Kidney glomerular epithelial cell (primary cell): ENCODE data around the gene ZNF695.
"Not testable (repeated sequence)": the region's sequence is repeated elsewhere in the genome, so short reads cannot be mapped to it uniquely, and the experiment has no call there.

ENCODE experiments used
- DNase-seq: peaks from one replicate; lab custom pipeline; 2025; lab: John Stamatoyannopoulos, UW

Gene ZNF695

GRCh38 chr1:247007511-247008405, at the start of gene ZNF695:
ZNF695 (minus strand) TSS chr1:247008057; CDS start chr1:247007908, 149 bp downstream.
- DNase-seq, result peak; percentile 86

GRCh38 chr1:247056071-247056470, 48.2 kb upstream of the ZNF695 start:
- DNase-seq, result no peak

- DNase-seq, result no peak
Observed at GRCh38 chr1:247054992-247055415, 47.1 kb upstream of the ZNF695 start.

DNA sequence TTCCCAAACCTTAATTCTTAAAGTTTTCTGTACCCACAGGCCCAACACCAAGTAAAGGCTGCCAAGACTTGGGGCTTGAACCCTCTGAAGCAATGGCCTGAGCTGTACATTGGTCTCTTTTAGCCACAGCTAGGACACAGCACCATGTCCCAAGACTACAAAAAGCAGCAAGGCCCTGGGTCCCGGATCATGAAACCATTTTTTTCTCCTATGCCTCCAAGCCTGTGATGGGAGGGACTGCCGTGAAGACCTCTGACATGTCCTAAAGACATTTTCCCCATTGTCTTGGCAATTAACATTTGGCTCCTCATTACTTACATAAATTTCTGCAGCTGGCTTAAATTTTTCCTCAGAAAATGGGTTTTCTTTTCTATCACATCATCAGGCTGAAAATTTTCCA, 39.8 kb upstream of the ZNF695 start:
- no peak for DNase-seq

- DNase-seq, result no peak
Observed at GRCh38 chr1:247047260-247047659, 39.4 kb upstream of the ZNF695 start.

DNA sequence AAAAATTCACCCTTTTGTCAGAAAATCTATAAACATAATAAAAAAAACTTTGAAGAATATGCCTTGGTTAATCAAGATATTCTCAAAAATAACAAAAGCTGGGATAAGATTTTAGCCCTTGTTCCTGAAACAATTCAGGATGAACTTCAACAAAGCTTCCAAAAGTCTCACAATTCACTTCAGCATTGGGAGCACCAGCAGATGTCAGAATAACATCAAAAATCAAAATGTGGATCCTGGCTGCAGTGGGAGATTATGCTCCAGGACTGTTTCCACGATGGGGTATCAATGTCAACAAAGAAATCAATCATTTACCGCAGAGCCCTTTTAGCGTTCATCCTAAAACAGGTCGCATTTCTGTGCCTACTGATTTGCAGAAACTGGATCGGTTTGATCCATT, 35.5 kb upstream of the ZNF695 start:
- DNase-seq, result no peak

DNA sequence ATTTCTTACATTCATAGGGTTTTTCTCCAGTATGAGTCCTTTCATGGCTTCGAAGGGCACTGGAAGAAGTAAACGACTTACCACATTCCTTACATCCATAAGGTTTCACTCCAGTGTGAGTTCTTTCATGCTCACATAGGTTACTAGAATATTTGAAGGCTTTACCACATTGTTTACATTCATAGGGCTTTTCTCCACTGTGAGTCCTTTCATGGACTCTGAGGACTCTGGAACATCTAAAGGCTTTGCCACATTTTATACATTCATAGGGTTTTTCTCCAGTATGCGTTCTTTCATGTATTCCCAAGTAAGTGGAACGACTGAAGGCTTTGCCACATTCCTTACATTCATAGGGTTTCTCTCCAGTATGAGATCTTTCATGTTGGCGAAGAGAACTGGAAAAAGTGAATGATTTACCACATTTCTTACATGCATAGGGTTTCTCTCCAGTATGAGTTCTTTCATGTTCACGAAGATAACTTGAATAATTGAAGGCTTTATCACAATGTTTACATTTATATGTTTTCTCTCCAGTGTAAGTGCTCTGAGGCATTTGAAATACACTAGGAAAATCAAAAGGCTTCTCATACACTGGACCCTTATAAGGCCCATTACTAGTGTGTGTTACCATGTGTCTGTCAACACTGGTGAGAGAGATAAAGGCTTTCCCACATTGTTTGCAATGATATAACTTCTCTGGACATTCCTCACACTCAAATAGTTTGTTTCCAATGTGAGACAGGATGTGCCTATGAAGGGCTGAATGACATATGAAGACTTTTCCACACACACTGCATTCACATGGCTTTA, 29.9 kb upstream of the ZNF695 start:
- DNase-seq, result no peak

- DNase-seq, result not testable (repeated sequence)
Observed at GRCh38 chr1:247032306-247032705, 24.4 kb upstream of the ZNF695 start.

DNA sequence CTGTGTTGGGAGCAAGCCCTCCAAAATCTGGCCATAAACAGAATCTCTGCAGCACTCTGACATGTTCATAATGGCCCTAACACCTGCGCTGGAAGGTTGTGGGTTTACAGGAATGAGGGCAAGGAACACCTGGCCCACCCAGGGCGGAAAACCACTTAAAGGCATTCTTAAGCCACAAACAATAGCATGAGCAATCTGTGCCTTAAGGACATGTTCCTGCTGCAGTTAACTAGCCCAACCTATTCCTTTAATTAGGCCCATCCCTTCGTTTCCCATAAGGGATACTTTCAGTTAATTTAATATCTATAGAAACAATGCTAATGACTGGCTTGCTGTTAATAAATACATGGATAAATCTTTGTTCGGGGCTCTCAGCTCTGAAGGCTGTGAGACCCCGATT, 16.8 kb upstream of the ZNF695 start:
- DNase-seq, result not testable (repeated sequence)

- no peak for DNase-seq
Observed at GRCh38 chr1:247013391-247013790, 5.5 kb upstream of the ZNF695 start.

DNA sequence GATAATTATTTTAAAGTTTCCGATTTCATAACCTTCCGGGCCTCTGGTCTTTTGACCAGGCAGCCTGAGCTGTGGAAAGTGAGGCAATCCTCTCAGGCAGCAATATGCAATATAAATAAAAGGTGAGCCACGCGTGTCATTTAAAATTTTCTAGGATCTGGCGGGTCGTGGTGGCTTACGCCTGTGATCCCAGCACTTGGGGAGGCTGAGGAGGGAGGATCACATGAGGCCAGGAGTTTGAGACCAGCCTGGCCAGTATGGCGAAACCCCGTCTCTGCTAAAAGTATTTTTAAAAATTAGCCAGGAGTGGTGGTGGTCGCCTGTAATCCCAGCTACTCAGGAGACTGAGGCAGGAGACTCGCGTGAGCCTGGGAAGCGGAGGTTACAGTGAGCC, 546 bp upstream of the ZNF695 start:
- no peak for DNase-seq

DNA sequence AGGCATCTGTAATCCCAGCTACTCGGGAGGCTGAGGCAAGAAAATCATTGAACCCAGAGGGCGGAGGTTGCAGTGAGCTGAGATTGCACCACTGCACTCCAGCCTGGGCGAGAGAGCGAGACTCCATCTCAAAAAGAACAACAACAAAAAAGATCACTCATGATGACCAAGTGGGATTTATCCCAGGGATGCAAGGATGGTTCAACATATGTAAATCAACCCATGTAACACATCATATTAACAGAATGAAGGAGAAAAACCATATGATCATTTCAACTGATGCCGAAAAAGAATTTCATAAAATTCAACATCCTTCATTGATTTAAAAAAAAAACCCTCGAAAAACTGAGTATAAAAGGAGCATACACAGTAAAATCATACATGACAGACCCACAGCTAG, 3.8 kb downstream of the ZNF695 start:
- not testable (repeated sequence) for DNase-seq

- DNase-seq, result no peak
Observed at GRCh38 chr1:246989901-246990300, 18.0 kb downstream of the ZNF695 start.

DNA sequence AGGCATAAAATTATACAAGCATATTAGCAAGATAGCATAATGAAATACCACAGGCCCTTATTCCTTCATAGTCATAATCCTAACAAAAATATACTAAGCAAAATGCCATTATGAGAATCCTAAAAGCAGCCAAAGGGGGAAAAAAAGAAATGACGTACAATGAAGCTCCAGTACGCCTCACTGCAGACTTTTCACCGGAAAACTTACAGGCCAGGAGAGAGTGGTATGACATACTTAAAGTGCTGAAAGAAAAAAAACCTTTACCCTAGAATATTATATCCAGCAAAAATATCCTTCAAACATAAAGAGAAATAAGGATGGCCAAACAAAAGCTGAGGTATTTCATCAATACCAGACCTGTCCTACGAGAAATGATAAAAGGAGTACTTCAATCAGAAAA, 19.5 kb downstream of the ZNF695 start:
- DNase-seq, result no peak

DNA sequence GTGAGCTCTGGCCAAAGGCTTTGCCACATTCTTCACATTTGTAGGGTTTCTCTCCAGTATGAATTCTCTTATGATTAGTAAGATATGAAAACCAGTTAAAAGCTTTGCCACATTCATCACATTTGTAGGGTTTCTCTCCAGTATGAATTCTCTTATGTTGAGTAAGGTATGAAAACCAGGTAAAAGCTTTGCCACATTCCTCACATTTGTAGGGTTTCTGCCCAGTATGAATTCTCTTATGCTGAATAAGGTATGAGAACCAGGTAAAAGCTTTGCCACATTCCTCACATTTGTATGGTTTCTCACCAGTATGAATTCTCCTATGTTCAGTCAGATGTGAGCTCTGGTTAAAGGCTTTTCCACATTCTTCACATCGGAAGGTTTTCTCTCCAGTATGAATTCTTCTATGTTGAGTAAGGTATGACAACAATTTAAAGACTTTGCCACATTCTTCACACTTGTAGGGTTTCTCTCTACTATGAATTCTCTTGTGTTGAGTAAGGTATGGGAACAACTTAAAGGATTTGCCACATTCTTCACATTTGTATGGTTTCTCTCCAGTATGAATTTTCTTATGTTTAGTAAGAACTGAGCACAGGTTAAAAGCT, 20.7 kb downstream of the ZNF695 start:
- no peak for DNase-seq

- DNase-seq, result no peak
Observed at GRCh38 chr1:246978785-246979184, 29.1 kb downstream of the ZNF695 start.

DNA sequence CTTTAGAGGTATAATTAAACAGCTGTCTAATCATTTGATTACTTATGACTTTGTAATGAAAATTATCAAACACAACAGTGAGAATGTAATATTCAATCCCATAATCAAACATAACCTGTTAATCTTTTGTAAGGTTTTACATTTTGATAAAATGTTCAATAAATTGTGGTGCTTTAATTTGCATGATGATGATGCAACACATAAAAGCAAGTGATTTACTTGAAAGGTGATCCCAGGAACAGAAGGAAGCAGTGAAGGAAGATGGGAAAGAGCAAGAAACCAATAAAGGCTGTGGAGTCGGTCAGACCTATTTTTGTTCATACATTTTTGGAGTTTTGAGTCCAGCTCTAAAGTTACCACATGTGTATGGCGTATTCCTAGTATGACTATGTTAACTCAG, 29.6 kb downstream of the ZNF695 start:
- DNase-seq, result no peak

GRCh38 chr1:246971969-246972368, 35.9 kb downstream of the ZNF695 start:
- no peak for DNase-seq

- DNase-seq, result no peak
Observed at GRCh38 chr1:246971090-246971721, 36.7 kb downstream of the ZNF695 start.

DNA sequence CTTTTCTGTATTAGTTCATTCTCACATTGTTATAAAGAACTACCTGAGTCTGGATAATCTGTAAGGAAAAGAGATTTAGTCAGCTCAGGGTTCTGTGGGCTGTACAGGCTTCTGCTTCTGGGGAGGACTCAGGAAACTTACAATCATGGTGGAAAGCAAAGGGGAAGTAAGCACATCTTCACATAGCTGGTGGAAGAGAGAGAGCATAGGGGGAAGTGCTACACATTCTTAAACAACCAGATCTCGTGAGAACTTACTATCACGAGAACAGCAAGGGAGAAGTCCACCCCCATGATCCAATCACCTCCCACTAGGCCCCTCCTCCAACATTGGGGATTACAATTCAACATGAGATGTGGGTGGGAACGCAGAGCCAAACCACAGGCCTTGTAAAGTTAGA, 38.2 kb downstream of the ZNF695 start:
- DNase-seq, result no peak

DNA sequence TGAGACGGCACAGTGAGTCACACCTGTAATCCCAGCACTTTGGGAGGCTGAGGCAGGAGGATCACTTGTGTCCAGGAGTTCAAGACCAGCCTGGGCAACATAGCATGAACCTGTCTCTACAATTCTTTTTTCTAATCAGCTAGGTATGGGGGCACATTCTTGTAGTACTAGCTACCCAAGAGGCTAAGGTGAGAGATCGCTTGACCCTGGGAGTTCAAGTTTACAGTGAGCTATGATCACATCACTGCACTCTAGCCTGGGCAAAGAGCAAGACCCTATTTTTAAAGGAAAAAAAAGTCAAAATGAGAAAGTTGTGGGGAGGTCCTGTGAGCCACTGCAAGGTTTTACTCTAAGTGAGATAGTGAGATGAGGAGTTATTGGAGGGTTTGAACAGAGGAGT, 41.4 kb downstream of the ZNF695 start:
- no peak for DNase-seq
